HCT116 (cell line): Measurements from ENCODE around the gene KRTAP12-4. TPM values are rescaled to one million over a fixed set of nuclear protein-coding genes. Genes with fewer than 3 reads are reported as not detected.

ENCODE experiments used
- ATAC-seq: fragments of 200-7000 bp; cut with Tn5 transposase; 2 replicates; pipeline ENCODE4 v1.9.1; 2020; ENCODE audit warnings: mild to moderate bottlenecking, moderate library complexity
- BruUV-seq: library from RNA; stranded (reverse); fragments of 400-500 nt; replicated peaks from 2 replicates; lab custom pipeline; 2021; lab: Mats Ljungman, UMichigan
- CTCF ChIA-PET: fragments of 300-600 bp; sonication (Branson Sonifier 250); formaldehyde crosslinking; loops from one replicate; lab custom pipeline; 2021; ENCODE audit warnings: antibody characterized with exemption; lab: Charles Lee
- POLR2A ChIA-PET: fragments of 300-600, 350-600 bp; sonication (Branson Sonifier 250); formaldehyde crosslinking; loops from one replicate; lab custom pipeline; 2021; ENCODE audit warnings: antibody characterized with exemption; lab: Charles Lee
- RAD21 ChIA-PET, 2 experiments: fragments of 300-600 bp; sonication (Branson Sonifier 250); formaldehyde crosslinking; loops; one replicate each; lab custom pipeline; 2023; ENCODE audit warnings: low total read pairs in 2 of 2; ENCODE audit not compliant: uncharacterized antibody in 2 of 2, unreplicated experiment in 2 of 2, low non-redundant PET in 1 of 2; lab: Charles Lee
- DNase-seq: peaks from one replicate; pipeline ENCODE4 v3.0.0-alpha.2; 2010; ENCODE audit warnings: low read depth, low spot score
- H2AFZ ChIP-seq: fragments of 200-600 bp; shearing (Covaris generic), sonication (generic); 2 replicates; pipeline ENCODE4 v1.6.1; 2017; ENCODE audit warnings: low read depth, mixed run types, mixed read lengths, antibody characterized with exemption, low read length; ENCODE audit not compliant: poor library complexity, severe bottlenecking
- H3K27ac ChIP-seq: 2 replicates; pipeline ENCODE4 v1.5.1; 2012; ENCODE audit warnings: low read depth, low read length
- H3K27me3 ChIP-seq: fragments of 200-600 bp; sonication (generic); 2 replicates; pipeline ENCODE4 v1.6.1; 2016; ENCODE audit warnings: mixed run types, low read length, mixed read lengths; ENCODE audit not compliant: insufficient read depth
- H3K36me3 ChIP-seq, 2 experiments: fragments of 200-500 bp in 1 of 2; fragments of 200-600 bp in 1 of 2; sonication (Bioruptor generic) in 1 of 2; sonication (generic) in 1 of 2; 2 replicates each; pipeline versions ENCODE4 v1.5.1 to v1.6.1; 2014 to 2016; ENCODE audit warnings: low read length in 2 of 2, inconsistent platforms in 1 of 2, mixed read lengths in 1 of 2, mixed run types in 1 of 2; ENCODE audit not compliant: insufficient read depth in 2 of 2, control insufficient read depth in 1 of 2
- H3K4me1 ChIP-seq, 2 experiments: fragments of 200-600 bp in 1 of 2; sonication (generic) in 1 of 2; 2 replicates each; pipeline versions ENCODE4 v1.5.1 to v1.6.1; 2012 to 2017; ENCODE audit warnings: low read length in 2 of 2, inconsistent platforms in 1 of 2, mild to moderate bottlenecking in 1 of 2, mixed read lengths in 1 of 2, mixed run types in 1 of 2, moderate library complexity in 1 of 2; ENCODE audit not compliant: insufficient read depth in 2 of 2, control insufficient read depth in 1 of 2
- H3K4me2 ChIP-seq: fragments of 200-600 bp; sonication (generic); 2 replicates; pipeline ENCODE4 v1.6.1; 2017; ENCODE audit warnings: mixed run types, low read length, mixed read lengths
- H3K4me3 ChIP-seq, 2 experiments: fragments of 200-600 bp in 1 of 2; sonication (generic) in 1 of 2; replicated peaks in 1 of 2; 2 replicates each; pipeline ENCODE4 v1.5.1; 2011 to 2016; ENCODE audit warnings: low read length in 2 of 2, control low read depth in 1 of 2, low read depth in 1 of 2, mild to moderate bottlenecking in 1 of 2, mixed read lengths in 1 of 2, mixed run types in 1 of 2
- H3K79me2 ChIP-seq: fragments of 200-600 bp; sonication (generic); 2 replicates; pipeline ENCODE4 v1.6.1; 2017; ENCODE audit warnings: mild to moderate bottlenecking, mixed run types, low read length, moderate library complexity, mixed read lengths; ENCODE audit not compliant: insufficient read depth
- H3K9ac ChIP-seq: fragments of 200-600 bp; sonication (generic); 2 replicates; pipeline ENCODE4 v1.6.1; 2016; ENCODE audit warnings: low read length, mixed read lengths
- H3K9me2 ChIP-seq: fragments of 200-600 bp; sonication (generic), shearing (Covaris generic); 2 replicates; pipeline ENCODE4 v1.6.1; 2017; ENCODE audit warnings: mixed run types, mild to moderate bottlenecking, moderate library complexity; ENCODE audit not compliant: insufficient read depth
- H3K9me3 ChIP-seq, 2 experiments: fragments of 200-500 bp in 1 of 2; fragments of 200-600 bp in 1 of 2; sonication (Bioruptor generic) in 1 of 2; sonication (generic) in 1 of 2; 2 replicates each; pipeline ENCODE4 v1.6.1; 2014 to 2017; ENCODE audit warnings: low read length in 2 of 2, mixed read lengths in 2 of 2, inconsistent platforms in 1 of 2, low read depth in 1 of 2, mild to moderate bottlenecking in 1 of 2, mixed run types in 1 of 2, moderate library complexity in 1 of 2; ENCODE audit not compliant: control insufficient read depth in 1 of 2, insufficient read depth in 1 of 2
- H4K20me1 ChIP-seq: fragments of 200-600 bp; sonication (generic), shearing (Covaris generic); 2 replicates; pipeline ENCODE4 v1.6.1; 2017; ENCODE audit warnings: mixed run types, mild to moderate bottlenecking, moderate library complexity; ENCODE audit not compliant: insufficient read depth
- CBX3 ChIP-seq: IDR thresholded peaks from 2 replicates; pipeline ENCODE4 v1.6.1; 2012; ENCODE audit warnings: low read depth
- CEBPB ChIP-seq: IDR thresholded peaks from 2 replicates; pipeline ENCODE4 v1.6.1; 2012; ENCODE audit warnings: low read depth
- EGR1 ChIP-seq: IDR thresholded peaks from 2 replicates; pipeline ENCODE4 v1.6.1; 2012; ENCODE audit warnings: low read depth
- ELF1 ChIP-seq: IDR thresholded peaks from 2 replicates; pipeline ENCODE4 v1.6.1; 2012; ENCODE audit warnings: low read depth, borderline replicate concordance
- EZH2 ChIP-seq: fragments of 200-600 bp; sonication (generic); IDR thresholded peaks from 2 replicates; pipeline ENCODE4 v1.6.1; 2017; ENCODE audit warnings: antibody characterized with exemption, mixed run types
- EZH2phosphoT487 ChIP-seq: fragments of 200-600 bp; IDR thresholded peaks from 2 replicates; pipeline ENCODE4 v1.6.1; 2018; ENCODE audit warnings: antibody characterized with exemption, borderline replicate concordance
- FOSL1 ChIP-seq: IDR thresholded peaks from 2 replicates; pipeline ENCODE4 v1.6.1; 2012; ENCODE audit warnings: low read depth
- JUND ChIP-seq: IDR thresholded peaks from 2 replicates; pipeline ENCODE4 v1.6.1; 2012
- POLR2A ChIP-seq: IDR thresholded peaks from 2 replicates; pipeline ENCODE4 v1.7.0; 2011; ENCODE audit warnings: borderline replicate concordance; ENCODE audit not compliant: insufficient read depth, insufficient read length; ENCODE audit errors: extremely low read depth
- POLR2AphosphoS5 ChIP-seq: IDR thresholded peaks from 2 replicates; pipeline ENCODE4 v1.6.1; 2011; ENCODE audit warnings: mild to moderate bottlenecking, low read depth, low read length, moderate library complexity
- SIN3A ChIP-seq: IDR thresholded peaks from 2 replicates; pipeline ENCODE4 v1.6.1; 2012; ENCODE audit warnings: low read depth
- SP1 ChIP-seq: IDR thresholded peaks from 2 replicates; pipeline ENCODE4 v1.6.1; 2012; ENCODE audit warnings: low read depth
- SRF ChIP-seq: IDR thresholded peaks from 2 replicates; pipeline ENCODE4 v1.6.1; 2012; ENCODE audit warnings: low read depth
- TCF7L2 ChIP-seq: IDR thresholded peaks from 2 replicates; pipeline ENCODE4 v1.7.0; 2011; ENCODE audit warnings: borderline replicate concordance, inconsistent platforms; ENCODE audit not compliant: insufficient read depth, insufficient read length; ENCODE audit errors: extremely low read depth
- intact Hi-C: fragments of 100-400 bp; cut with micrococcal nuclease; formaldehyde crosslinking; loops from 2 replicates; pipeline ENCODE4 v1.10.0; 2022
- total RNA-seq: library from RNA; stranded (reverse); gene quantifications from one replicate; pipeline ENCODE4 v1.2.1, GENCODE V29; 2021; ENCODE audit not compliant: unreplicated experiment
- TF ChIP-seq, protein P1 (sequence below): IDR thresholded peaks from 2 replicates; pipeline ENCODE4 v1.6.1; 2012; ENCODE audit warnings: low read depth
- TF ChIP-seq, protein P2 (sequence below): IDR thresholded peaks from 2 replicates; pipeline ENCODE4 v1.6.1; 2011; ENCODE audit warnings: mild to moderate bottlenecking, low read length, moderate library complexity; ENCODE audit not compliant: insufficient replicate concordance; ENCODE audit errors: extremely low read depth
- TF ChIP-seq, protein P3 (sequence below), 3 experiments: fragments of 200-600 bp in 1 of 3; sonication (generic) in 1 of 3; IDR thresholded peaks in 2 of 3; conservative IDR thresholded peaks in 1 of 3; 2 replicates each; pipeline ENCODE4 v1.5.1; 2012 to 2017; ENCODE audit warnings: low read depth in 2 of 3, low read length in 2 of 3, antibody characterized with exemption in 1 of 3, borderline replicate concordance in 1 of 3, control low read depth in 1 of 3, mild to moderate bottlenecking in 1 of 3, mixed read lengths in 1 of 3, mixed run types in 1 of 3, moderate library complexity in 1 of 3; ENCODE audit not compliant: insufficient read depth in 1 of 3
- TF ChIP-seq, protein P4 (sequence below): IDR thresholded peaks from 2 replicates; pipeline ENCODE4 v1.6.1; 2012

KRTAP12-4 gene
- total RNA-seq, 1 experiment from 2014 or later: not detected

DNA sequence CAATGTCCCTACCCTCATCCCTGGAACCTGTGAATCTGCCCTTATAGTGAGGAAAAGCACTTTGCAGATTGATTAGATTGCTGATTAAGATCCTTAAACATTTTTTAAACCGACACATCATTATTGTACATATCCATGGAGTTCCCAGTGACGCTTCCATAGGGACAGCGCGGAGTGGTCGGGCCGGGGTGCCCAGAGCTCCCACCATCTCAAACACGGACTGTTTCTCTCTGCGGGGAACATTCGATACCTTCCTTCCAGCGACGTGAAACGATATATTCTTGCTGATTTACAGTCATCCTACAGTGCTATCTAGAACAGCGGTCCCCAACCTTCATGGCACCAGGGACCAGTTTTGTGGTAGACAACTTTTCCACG is 46.6 kb upstream of the KRTAP12-4 start (continued):
- TF ChIP-seq, protein P1, sequence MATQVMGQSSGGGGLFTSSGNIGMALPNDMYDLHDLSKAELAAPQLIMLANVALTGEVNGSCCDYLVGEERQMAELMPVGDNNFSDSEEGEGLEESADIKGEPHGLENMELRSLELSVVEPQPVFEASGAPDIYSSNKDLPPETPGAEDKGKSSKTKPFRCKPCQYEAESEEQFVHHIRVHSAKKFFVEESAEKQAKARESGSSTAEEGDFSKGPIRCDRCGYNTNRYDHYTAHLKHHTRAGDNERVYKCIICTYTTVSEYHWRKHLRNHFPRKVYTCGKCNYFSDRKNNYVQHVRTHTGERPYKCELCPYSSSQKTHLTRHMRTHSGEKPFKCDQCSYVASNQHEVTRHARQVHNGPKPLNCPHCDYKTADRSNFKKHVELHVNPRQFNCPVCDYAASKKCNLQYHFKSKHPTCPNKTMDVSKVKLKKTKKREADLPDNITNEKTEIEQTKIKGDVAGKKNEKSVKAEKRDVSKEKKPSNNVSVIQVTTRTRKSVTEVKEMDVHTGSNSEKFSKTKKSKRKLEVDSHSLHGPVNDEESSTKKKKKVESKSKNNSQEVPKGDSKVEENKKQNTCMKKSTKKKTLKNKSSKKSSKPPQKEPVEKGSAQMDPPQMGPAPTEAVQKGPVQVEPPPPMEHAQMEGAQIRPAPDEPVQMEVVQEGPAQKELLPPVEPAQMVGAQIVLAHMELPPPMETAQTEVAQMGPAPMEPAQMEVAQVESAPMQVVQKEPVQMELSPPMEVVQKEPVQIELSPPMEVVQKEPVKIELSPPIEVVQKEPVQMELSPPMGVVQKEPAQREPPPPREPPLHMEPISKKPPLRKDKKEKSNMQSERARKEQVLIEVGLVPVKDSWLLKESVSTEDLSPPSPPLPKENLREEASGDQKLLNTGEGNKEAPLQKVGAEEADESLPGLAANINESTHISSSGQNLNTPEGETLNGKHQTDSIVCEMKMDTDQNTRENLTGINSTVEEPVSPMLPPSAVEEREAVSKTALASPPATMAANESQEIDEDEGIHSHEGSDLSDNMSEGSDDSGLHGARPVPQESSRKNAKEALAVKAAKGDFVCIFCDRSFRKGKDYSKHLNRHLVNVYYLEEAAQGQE: no peak
- TF ChIP-seq SIN3A (no peak), CBX3 (no peak), POLR2AphosphoS5 (no peak), ELF1 (no peak)

DNA sequence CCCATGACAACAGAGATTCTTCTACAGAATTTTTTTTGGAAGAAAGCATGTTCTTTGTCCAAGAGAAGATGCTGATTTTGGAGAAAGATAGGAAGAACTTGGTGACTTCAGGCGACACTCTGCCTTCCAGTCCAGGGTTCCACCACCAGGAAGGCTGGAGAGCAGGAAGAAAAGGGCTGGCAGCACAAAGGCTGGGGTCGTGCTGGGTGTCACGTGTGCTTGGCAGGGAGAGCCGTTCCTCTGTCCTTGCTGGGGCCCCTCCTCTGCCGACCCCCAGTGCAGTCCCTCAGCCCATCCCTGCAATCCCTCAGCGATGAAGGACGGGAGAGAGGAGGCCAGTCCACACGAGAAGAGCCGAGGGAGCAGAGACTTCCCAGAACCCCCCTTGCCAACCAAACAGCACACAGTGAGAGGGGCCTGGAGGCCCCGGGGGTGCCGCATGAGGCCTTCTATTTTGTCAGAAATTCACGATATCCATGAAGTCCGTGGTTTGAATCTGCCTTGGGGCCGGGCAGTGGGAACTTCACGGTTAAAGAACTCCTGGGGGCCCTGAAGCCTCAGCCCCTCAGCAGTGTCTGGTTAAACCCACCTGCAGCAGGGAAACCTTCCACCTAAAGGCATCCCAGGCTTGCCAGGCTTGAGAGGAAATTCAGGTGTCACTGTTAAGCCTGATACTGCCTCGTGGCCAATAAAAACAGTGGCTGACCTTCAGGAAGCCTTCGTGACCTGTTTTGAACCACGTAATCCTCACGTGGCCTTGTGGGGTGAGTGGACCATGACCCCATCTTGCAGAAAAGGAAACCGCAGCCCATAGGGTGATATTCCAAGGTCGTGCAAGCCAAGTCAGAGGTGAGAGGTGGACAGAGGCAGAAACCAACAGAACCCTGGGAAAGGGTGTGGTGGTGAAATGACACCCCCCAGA is 45.9 kb upstream of the KRTAP12-4 start:
- DNase-seq: no peak
- no peak for ATAC-seq
- no peaks in the 10 kb centered on the region for H3K9me3 ChIP-seq
- CTCF ChIA-PET: no interaction called here
- H3K4me3 ChIP-seq: no peak overlapping the region
- no peaks in the 10 kb centered on the region for H4K20me1 ChIP-seq
- H3K4me2 ChIP-seq: no peak overlapping the region
- H3K9ac ChIP-seq: no peak overlapping the region
- RAD21 ChIA-PET: no interaction called here
- H3K4me1 ChIP-seq: no peaks in the 10 kb centered on the region
- peaks cover 10% of the 10 kb centered on the region; the same call in 1 of the 2 replicates for H3K27me3 ChIP-seq
- intact Hi-C loops: no loop called here
- no peak overlapping the region for H2AFZ ChIP-seq
- H3K79me2 ChIP-seq: no peaks in the 10 kb centered on the region
- BruUV-seq: no TSS peak
- no peaks in the 10 kb centered on the region for H3K36me3 ChIP-seq
- H3K27ac ChIP-seq: no peak overlapping the region
- POLR2A ChIA-PET: no interaction called here
- no peaks in the 10 kb centered on the region for H3K9me2 ChIP-seq
- no peak for TF ChIP-seq TCF7L2
- TF ChIP-seq EZH2phosphoT487: no peak
- TF ChIP-seq CBX3: no peak
- no peak for TF ChIP-seq EZH2
- no peak for TF ChIP-seq SIN3A
- TF ChIP-seq SRF: no peak
- no peak for TF ChIP-seq SP1
- no peak for TF ChIP-seq EGR1
- TF ChIP-seq, protein P2, sequence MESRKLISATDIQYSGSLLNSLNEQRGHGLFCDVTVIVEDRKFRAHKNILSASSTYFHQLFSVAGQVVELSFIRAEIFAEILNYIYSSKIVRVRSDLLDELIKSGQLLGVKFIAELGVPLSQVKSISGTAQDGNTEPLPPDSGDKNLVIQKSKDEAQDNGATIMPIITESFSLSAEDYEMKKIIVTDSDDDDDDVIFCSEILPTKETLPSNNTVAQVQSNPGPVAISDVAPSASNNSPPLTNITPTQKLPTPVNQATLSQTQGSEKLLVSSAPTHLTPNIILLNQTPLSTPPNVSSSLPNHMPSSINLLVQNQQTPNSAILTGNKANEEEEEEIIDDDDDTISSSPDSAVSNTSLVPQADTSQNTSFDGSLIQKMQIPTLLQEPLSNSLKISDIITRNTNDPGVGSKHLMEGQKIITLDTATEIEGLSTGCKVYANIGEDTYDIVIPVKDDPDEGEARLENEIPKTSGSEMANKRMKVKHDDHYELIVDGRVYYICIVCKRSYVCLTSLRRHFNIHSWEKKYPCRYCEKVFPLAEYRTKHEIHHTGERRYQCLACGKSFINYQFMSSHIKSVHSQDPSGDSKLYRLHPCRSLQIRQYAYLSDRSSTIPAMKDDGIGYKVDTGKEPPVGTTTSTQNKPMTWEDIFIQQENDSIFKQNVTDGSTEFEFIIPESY: no peak
- TF ChIP-seq, protein P3, sequence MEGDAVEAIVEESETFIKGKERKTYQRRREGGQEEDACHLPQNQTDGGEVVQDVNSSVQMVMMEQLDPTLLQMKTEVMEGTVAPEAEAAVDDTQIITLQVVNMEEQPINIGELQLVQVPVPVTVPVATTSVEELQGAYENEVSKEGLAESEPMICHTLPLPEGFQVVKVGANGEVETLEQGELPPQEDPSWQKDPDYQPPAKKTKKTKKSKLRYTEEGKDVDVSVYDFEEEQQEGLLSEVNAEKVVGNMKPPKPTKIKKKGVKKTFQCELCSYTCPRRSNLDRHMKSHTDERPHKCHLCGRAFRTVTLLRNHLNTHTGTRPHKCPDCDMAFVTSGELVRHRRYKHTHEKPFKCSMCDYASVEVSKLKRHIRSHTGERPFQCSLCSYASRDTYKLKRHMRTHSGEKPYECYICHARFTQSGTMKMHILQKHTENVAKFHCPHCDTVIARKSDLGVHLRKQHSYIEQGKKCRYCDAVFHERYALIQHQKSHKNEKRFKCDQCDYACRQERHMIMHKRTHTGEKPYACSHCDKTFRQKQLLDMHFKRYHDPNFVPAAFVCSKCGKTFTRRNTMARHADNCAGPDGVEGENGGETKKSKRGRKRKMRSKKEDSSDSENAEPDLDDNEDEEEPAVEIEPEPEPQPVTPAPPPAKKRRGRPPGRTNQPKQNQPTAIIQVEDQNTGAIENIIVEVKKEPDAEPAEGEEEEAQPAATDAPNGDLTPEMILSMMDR (IDR thresholded peaks at IDR 0.05 in 2 of 3, conservative IDR thresholded peaks at IDR 0.05 in 1 of 3; ENCODE audit: borderline replicate concordance in 1 of 3, insufficient read depth in 1 of 3, low read depth in 2 of 3, low read length in 2 of 3): no peak
- TF ChIP-seq POLR2A: no peak
- TF ChIP-seq JUND: no peak
- no peak for TF ChIP-seq FOSL1
- no peak for TF ChIP-seq CEBPB
- TF ChIP-seq, protein P4, sequence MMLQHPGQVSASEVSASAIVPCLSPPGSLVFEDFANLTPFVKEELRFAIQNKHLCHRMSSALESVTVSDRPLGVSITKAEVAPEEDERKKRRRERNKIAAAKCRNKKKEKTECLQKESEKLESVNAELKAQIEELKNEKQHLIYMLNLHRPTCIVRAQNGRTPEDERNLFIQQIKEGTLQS: no peak
